Measurements from ENCODE around the gene UPK1A.

DNA sequence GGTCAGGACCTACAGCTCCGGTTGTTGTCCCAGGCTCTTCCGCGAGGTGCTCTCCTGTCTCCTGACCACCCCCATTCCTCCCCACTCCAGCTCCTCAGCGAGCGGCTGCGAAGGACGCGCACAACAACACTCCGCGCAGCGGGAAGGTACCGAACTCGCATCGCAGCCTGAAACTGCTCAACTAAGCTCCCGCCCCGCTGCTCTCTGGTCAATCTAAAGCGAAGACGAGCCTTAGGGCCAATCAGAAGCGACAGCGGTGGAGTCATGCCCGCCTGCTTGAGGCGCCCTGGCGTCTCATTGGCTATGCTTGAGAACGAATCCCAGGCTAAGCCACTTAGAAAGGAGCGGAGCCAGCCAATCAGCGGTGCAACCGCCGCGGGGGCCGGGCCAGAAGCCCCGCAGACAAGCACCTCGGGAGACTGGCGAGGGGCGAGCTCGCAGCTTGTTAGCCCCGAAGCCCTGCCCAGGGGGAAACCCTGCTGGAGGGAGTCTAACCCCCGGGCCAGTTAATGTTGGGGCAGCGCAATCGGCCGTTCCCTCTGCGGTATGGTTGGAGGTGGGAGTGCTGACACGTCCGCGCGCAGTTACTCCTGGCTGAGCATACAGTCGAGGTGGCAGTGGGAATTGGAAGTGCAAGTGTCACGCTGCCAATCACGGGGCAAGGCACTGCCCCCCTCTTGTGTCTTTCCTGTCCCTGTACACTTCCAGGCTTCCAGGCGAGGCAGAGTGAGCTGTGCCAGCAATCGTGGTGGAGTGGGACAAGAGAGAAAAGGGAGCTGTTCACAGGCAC is 36.1 kb downstream of the UPK1A start:
- TF ChIP-seq, protein P1, sequence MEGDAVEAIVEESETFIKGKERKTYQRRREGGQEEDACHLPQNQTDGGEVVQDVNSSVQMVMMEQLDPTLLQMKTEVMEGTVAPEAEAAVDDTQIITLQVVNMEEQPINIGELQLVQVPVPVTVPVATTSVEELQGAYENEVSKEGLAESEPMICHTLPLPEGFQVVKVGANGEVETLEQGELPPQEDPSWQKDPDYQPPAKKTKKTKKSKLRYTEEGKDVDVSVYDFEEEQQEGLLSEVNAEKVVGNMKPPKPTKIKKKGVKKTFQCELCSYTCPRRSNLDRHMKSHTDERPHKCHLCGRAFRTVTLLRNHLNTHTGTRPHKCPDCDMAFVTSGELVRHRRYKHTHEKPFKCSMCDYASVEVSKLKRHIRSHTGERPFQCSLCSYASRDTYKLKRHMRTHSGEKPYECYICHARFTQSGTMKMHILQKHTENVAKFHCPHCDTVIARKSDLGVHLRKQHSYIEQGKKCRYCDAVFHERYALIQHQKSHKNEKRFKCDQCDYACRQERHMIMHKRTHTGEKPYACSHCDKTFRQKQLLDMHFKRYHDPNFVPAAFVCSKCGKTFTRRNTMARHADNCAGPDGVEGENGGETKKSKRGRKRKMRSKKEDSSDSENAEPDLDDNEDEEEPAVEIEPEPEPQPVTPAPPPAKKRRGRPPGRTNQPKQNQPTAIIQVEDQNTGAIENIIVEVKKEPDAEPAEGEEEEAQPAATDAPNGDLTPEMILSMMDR (IDR thresholded peaks at IDR 0.05; ENCODE audit: poor library complexity): no peak
- TF ChIP-seq EZH2 (IDR thresholded peaks at IDR 0.05; ENCODE audit: borderline replicate concordance) (no peak), EZH2phosphoT487 (IDR thresholded peaks at IDR 0.05; ENCODE audit: low read depth, severe bottlenecking, unreplicated experiment) (no peak)

Measured in hepatocyte (in vitro differentiated cells).